ENCODE measurements around the gene RASSF10.

DNA sequence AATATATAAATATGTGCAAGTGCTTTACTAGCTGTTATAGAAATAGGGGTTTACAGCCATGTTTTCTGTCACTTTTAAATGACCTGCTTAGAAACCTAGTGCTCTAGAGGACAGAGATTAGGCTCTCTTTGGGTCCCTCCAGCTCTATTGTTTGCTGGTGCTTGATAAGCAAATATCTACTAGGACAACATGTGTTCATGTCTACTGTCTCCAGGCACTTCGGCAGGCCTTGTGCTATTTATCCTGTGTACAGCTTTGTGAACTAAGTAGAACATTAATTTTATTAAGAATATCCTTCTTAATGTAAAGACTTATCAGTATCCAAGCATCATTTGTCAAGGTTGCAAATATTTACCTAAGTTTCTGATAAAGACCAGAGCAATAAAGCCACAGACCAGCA is 11.9 kb upstream of the RASSF10 start:
- TF ChIP-seq, protein P1, sequence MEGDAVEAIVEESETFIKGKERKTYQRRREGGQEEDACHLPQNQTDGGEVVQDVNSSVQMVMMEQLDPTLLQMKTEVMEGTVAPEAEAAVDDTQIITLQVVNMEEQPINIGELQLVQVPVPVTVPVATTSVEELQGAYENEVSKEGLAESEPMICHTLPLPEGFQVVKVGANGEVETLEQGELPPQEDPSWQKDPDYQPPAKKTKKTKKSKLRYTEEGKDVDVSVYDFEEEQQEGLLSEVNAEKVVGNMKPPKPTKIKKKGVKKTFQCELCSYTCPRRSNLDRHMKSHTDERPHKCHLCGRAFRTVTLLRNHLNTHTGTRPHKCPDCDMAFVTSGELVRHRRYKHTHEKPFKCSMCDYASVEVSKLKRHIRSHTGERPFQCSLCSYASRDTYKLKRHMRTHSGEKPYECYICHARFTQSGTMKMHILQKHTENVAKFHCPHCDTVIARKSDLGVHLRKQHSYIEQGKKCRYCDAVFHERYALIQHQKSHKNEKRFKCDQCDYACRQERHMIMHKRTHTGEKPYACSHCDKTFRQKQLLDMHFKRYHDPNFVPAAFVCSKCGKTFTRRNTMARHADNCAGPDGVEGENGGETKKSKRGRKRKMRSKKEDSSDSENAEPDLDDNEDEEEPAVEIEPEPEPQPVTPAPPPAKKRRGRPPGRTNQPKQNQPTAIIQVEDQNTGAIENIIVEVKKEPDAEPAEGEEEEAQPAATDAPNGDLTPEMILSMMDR (IDR thresholded peaks at IDR 0.05): no peak
- no peak for TF ChIP-seq EZH2 (IDR thresholded peaks at IDR 0.05; ENCODE audit: borderline replicate concordance, insufficient read depth, low read depth, low read length, poor library complexity, severe bottlenecking)

Measured in B cell (primary cell).